HepG2 (cell line): ENCODE measurements around the gene CHCHD5. TPM values are rescaled to one million over a fixed set of nuclear protein-coding genes. Genes with fewer than 3 reads are reported as not detected.

Experiments
- AHR ChIP-seq: IDR thresholded peaks from 2 replicates; pipeline ENCODE4 v1.6.1; 2018; ENCODE audit warnings: missing genetic modification reagents, missing compliant biosample characterization
- GTF3A ChIP-seq: sonication (generic); formaldehyde crosslinking; conservative IDR thresholded peaks from 2 replicates; pipeline ENCODE4 v1.4.0; 2020; ENCODE audit warnings: mild to moderate bottlenecking, missing genetic modification reagents
- KDM5B ChIP-seq: sonication (generic); formaldehyde crosslinking; IDR thresholded peaks from 2 replicates; pipeline ENCODE4 v1.4.0; 2020; ENCODE audit warnings: missing genetic modification reagents, mild to moderate bottlenecking, borderline replicate concordance
- MEIS1 ChIP-seq: sonication (generic); formaldehyde crosslinking; IDR thresholded peaks from 2 replicates; pipeline ENCODE4 v1.9.0; 2021; ENCODE audit warnings: mild to moderate bottlenecking, missing genetic modification reagents, moderate library complexity, borderline replicate concordance
- MTF2 ChIP-seq: sonication (generic); formaldehyde crosslinking; IDR thresholded peaks from 2 replicates; pipeline ENCODE4 v1.5.0; 2020; ENCODE audit warnings: missing genetic modification reagents, borderline replicate concordance
- NBN ChIP-seq: fragments of 450-650 bp; conservative IDR thresholded peaks from 2 replicates; pipeline ENCODE4 v1.6.1; 2017
- PLRG1 ChIP-seq: fragments of 450-650 bp; conservative IDR thresholded peaks from 2 replicates; pipeline ENCODE4 v1.6.1; 2016
- POLR2AphosphoS2 ChIP-seq: IDR thresholded peaks from 2 replicates; pipeline ENCODE4 v1.6.1; 2011; ENCODE audit warnings: low read depth, low read length, improper control_type of control experiment
- REPIN1 ChIP-seq: sonication (generic); formaldehyde crosslinking; IDR thresholded peaks from 2 replicates; pipeline ENCODE4 v1.8.0; 2022; ENCODE audit warnings: missing genetic modification reagents, low read depth, mild to moderate bottlenecking, borderline replicate concordance
- SALL1 ChIP-seq: sonication (generic); formaldehyde crosslinking; IDR thresholded peaks from 2 replicates; pipeline ENCODE4 v1.8.0; 2022; ENCODE audit warnings: mild to moderate bottlenecking, missing genetic modification reagents
- SOX6 ChIP-seq, 2 experiments: fragments of 450-650 bp in 1 of 2; sonication (generic) in 1 of 2; formaldehyde crosslinking in 1 of 2; IDR thresholded peaks; 2 replicates each; pipeline versions ENCODE4 v1.4.0 to v1.6.1; 2017 to 2020; ENCODE audit warnings: antibody characterized with exemption in 1 of 2, mild to moderate bottlenecking in 1 of 2, missing genetic modification reagents in 1 of 2
- SRSF4 ChIP-seq: fragments of 200-400 bp; formaldehyde crosslinking; IDR thresholded peaks from one replicate; pipeline ENCODE4 v1.6.1; 2018; ENCODE audit warnings: mild to moderate bottlenecking, low read depth, low read length, moderate library complexity; ENCODE audit not compliant: poor library complexity, severe bottlenecking
- ZNF230 ChIP-seq: sonication (generic); formaldehyde crosslinking; IDR thresholded peaks from 2 replicates; pipeline ENCODE4 v1.4.0; 2020; ENCODE audit warnings: mild to moderate bottlenecking, missing genetic modification reagents
- ZNF234 ChIP-seq: sonication (generic); formaldehyde crosslinking; conservative IDR thresholded peaks from 2 replicates; pipeline ENCODE4 v1.5.1; 2020; ENCODE audit warnings: mild to moderate bottlenecking, missing genetic modification reagents
- ZNF343 ChIP-seq: sonication (generic); formaldehyde crosslinking; IDR thresholded peaks from 2 replicates; pipeline ENCODE4 v1.4.0; 2020; ENCODE audit warnings: mild to moderate bottlenecking, missing genetic modification reagents
- ZNF496 ChIP-seq: sonication (generic); formaldehyde crosslinking; IDR thresholded peaks from 2 replicates; pipeline ENCODE4 v1.8.1; 2023; ENCODE audit warnings: mild to moderate bottlenecking, moderate library complexity, missing genetic modification reagents; ENCODE audit not compliant: insufficient replicate concordance
- polyA plus RNA-seq, 8 experiments: library from polyadenylated mRNA; depleted of rRNA in 3 of 8; stranded (reverse) in 7 of 8; unstranded in 1 of 8; fragments of >200 nt; fragmentation: Illumina TruSeq in 4 of 8; extraction: Trizol in 4 of 8; gene quantifications; 2 replicates each; pipeline versions ENCODE4 v1.2.1 to v1.2.3, GENCODE V29; 2011 to 2016; ENCODE audit warnings: low read depth in 4 of 8, missing spikeins in 1 of 8, mixed read lengths in 1 of 8; ENCODE audit not compliant: insufficient read depth in 1 of 8
- total RNA-seq, 5 experiments: library from RNA; depleted of rRNA; stranded (reverse); fragments of >200 nt; fragmentation: Illumina TruSeq; extraction: Trizol; gene quantifications; 2 replicates each; pipeline ENCODE4 v1.2.3, GENCODE V29; 2016; ENCODE audit warnings: low read depth in 1 of 5
- TF ChIP-seq, protein P1 (sequence below): sonication (generic); formaldehyde crosslinking; IDR thresholded peaks from 2 replicates; pipeline ENCODE4 v1.4.0; 2020; ENCODE audit warnings: missing genetic modification reagents, mild to moderate bottlenecking, borderline replicate concordance
- TF ChIP-seq, protein P2 (sequence below): sonication (generic); formaldehyde crosslinking; IDR thresholded peaks from 2 replicates; pipeline ENCODE4 v1.4.0; 2020; ENCODE audit warnings: missing genetic modification reagents, mild to moderate bottlenecking, borderline replicate concordance
- TF ChIP-seq, protein P3 (sequence below): sonication (generic); formaldehyde crosslinking; conservative IDR thresholded peaks from 2 replicates; pipeline ENCODE4 v1.4.0; 2020; ENCODE audit warnings: missing genetic modification reagents

CHCHD5 gene
- total and polyA plus RNA-seq, 2 of the 13 experiments (the other 11 are each of a cell fraction or from before 2014, with no cell fraction given), result 19.0 to 23.9 TPM

DNA sequence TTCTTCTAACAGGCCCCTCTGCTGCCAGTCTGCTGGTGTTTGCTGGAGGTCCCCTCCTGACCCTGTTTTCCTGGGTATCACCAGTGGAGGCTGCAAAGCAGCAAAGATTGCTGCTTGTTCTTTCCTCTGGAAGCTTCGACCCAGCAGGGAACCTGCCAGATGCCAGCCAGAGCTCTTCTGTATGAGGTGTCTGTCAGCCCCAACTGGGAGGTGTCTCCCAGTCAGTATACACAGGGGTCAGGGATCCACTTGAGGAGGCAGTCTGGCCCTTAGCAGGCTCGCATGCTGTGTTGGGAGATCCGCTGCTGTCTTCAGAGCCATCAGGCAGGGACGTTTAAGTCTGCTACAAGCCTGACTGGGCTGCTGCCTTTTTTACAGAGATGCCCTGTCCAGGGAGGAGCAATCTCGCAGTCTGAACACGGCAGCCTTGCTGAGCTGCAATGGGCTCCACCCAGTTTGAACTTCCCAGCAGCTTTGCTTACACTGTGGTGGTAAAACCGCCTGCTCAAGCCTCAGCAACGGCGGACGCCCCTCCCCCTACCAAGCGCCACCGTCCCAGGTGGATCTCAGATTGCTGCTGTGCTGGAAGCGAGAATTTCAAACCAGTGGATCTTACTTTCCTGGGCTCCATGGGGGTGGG, 29.9 kb downstream of the CHCHD5 start (continued):
- TF ChIP-seq MTF2 (CRISPR knock-in tag) (no peak), MEIS1 (CRISPR knock-in tag) (0 out of 2 replicates have a peak, but pooled peaks have one; percentile 63), KDM5B (0 out of 2 replicates have a peak, but pooled peaks have one; percentile 17), ZNF234 (CRISPR knock-in tag) (no peak), REPIN1 (no peak), PLRG1 (no peak), SRSF4 (no peak), POLR2AphosphoS2 (no peak), ZNF343 (0 out of 2 replicates have a peak, but pooled peaks have one; percentile 59), ZNF230 (CRISPR knock-in tag) (peak; percentile 57; the same call in 1 of the 2 replicates), SOX6 (IDR thresholded peaks at IDR 0.05) (no peak), SOX6 (CRISPR knock-in tag; IDR thresholded peaks at IDR 0.05) (peak; percentile 23; the same call in 1 of the 2 replicates), NBN (no peak), AHR (CRISPR knock-in tag) (no peak), GTF3A (CRISPR knock-in tag) (0 out of 2 replicates have a peak, but pooled peaks have one; percentile 66), SALL1 (CRISPR knock-in tag) (peak; percentile 22; the same call in 1 of the 2 replicates), ZNF496 (CRISPR knock-in tag) (no peak)
- TF ChIP-seq, protein P1, sequence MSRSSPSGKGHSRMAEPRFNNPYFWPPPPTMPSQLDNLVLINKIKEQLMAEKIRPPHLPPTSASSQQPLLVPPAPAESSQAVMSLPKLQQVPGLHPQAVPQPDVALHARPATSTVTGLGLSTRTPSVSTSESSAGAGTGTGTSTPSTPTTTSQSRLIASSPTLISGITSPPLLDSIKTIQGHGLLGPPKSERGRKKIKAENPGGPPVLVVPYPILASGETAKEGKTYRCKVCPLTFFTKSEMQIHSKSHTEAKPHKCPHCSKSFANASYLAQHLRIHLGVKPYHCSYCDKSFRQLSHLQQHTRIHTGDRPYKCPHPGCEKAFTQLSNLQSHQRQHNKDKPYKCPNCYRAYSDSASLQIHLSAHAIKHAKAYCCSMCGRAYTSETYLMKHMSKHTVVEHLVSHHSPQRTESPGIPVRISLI (CRISPR knock-in tag), result 0 out of 2 replicates have a peak, but pooled peaks have one; percentile 25
- TF ChIP-seq, protein P2, sequence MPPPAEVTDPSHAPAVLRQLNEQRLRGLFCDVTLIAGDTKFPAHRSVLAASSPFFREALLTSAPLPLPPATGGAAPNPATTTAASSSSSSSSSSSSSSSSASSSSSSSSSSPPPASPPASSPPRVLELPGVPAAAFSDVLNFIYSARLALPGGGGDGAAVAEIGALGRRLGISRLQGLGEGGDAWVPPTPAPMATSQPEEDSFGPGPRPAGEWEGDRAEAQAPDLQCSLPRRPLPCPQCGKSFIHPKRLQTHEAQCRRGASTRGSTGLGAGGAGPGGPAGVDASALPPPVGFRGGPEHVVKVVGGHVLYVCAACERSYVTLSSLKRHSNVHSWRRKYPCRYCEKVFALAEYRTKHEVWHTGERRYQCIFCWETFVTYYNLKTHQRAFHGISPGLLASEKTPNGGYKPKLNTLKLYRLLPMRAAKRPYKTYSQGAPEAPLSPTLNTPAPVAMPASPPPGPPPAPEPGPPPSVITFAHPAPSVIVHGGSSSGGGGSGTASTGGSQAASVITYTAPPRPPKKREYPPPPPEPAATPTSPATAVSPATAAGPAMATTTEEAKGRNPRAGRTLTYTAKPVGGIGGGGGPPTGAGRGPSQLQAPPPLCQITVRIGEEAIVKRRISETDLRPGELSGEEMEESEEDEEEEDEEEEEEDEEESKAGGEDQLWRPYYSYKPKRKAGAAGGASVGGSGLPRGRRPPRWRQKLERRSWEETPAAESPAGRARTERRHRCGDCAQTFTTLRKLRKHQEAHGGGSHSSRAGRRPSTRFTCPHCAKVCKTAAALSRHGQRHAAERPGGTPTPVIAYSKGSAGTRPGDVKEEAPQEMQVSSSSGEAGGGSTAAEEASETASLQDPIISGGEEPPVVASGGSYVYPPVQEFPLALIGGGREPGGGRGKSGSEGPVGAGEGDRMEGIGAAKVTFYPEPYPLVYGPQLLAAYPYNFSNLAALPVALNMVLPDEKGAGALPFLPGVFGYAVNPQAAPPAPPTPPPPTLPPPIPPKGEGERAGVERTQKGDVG (CRISPR knock-in tag), result 0 out of 2 replicates have a peak, but pooled peaks have one; percentile 22
- TF ChIP-seq, protein P3, sequence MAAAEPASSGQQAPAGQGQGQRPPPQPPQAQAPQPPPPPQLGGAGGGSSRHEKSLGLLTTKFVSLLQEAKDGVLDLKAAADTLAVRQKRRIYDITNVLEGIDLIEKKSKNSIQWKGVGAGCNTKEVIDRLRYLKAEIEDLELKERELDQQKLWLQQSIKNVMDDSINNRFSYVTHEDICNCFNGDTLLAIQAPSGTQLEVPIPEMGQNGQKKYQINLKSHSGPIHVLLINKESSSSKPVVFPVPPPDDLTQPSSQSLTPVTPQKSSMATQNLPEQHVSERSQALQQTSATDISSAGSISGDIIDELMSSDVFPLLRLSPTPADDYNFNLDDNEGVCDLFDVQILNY, result no peak
